GM21447 (cell line): ENCODE measurements around the gene LCK.
"Not testable (repeated sequence)": the region's sequence is repeated elsewhere in the genome, so short reads cannot be mapped to it uniquely, and the experiment has no call there.

Experiments used
- ATAC-seq: cut with Tn5 transposase; IDR thresholded peaks from one replicate; pipeline ENCODE4 v1.9.1; 2021; ENCODE audit not compliant: unreplicated experiment

The LCK gene

GRCh38 chr1:32239790-32240139 is 11.3 kb upstream of the LCK start:
- no peak for ATAC-seq

GRCh38 chr1:32240140-32240951 is 10.7 kb upstream of the LCK start:
- ATAC-seq: no peak

DNA sequence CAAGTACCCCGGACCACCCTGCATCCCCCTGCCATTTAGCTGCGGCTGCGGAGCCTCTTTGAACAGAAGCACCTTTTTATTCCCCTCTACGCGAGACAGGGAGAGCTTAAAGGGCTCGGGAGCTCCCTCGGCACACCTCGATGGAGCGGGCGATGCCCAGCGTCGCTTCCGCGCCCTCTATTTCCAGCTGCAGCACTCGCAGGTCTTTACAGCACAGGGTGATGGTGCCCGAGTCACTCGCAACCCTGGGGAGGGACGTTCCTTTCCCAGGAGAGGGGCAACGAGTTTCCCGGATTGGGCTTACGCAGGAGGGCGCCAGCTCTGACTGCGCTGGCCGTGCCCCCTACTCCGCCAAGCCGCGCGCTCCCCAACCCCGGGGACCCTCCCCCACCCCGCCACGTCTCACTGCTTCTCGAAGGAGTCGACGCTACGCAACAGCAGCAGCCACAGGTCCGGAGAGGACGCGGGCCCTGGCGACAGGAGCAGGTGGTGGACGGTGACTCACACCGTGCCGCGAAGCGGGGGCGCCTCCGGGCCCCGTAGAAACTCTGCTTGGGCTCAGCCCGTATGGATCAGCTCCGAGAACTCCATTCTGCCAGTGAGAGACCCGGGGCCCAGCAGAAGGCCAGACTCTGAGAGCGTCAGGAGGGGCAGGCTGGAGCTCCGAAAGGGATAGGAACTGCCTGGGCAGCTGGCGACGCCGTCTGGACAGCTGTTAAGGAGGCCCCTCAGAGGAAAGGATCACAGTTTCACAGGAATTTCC is 9.9 kb upstream of the LCK start:
- no peak for ATAC-seq

DNA sequence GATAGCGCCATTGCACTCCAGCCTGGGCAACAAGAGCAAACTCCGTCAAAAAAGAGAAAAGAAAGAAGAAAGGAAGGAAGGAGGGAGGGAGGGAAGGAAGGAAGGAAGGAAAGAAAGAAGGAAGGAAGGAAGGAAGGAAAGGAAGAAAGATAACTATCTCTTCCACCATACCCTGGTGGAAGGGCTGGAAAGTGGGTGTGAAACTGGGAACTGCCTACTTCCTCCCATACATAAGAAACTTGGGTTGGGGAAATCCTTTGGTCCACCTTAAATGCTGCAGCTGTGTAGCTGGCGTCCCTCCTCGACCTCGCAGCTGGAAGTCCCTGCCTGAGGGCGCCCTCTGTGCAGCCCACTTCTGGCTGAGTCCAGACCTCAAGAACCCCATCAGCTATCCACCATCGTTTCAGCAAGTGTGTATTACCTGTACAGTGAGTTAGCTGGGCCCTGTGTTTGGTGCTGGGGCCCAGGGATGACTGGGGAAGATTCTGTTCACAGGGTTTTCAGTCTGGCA is 8.7 kb upstream of the LCK start:
- no peak for ATAC-seq

DNA sequence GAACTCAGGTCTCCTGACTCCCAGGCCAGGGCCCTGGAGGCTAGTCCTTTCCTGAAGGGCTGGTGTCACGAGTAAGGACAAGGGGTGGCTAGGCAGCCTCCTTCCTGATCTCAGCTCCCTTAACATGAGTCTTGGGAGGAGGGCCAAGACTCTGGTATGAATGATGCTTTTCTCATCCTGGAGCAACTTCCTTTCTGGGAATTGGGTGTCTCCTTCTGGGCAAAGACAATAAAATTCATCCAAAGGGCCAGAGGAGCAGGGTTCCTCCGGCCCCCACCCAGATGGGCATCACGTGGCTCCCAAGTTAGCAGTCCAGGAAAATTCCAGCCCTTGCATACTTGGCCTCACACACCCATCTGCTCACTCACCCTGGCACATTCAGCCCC is 4.2 kb upstream of the LCK start, which contains the start of gene FAM167B:
FAM167B (plus strand) TSS at position 335 of the 386 bp plus-strand sequence. CDS start 200 bp downstream, outside the sequence.
- ATAC-seq: no peak

DNA sequence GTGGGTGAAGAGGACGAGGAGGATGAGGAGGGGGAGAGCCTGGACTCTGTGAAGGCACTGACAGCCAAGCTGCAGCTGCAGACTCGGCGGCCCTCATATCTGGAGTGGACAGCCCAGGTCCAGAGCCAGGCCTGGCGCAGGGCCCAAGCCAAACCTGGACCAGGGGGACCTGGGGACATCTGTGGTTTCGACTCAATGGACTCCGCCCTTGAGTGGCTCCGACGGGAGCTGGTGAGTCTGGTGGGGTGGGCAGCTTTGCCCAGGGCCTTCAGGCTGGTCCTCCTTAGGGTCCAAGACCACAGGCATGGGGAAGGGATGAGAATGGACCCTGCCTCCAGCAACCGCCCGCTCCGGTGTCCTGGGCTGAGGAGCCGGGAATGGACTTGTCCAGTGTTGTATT is 3.6 kb upstream of the LCK start:
- no peak for ATAC-seq

GRCh38 chr1:32247983-32248889 is 2.8 kb upstream of the LCK start:
- ATAC-seq: no peak

DNA sequence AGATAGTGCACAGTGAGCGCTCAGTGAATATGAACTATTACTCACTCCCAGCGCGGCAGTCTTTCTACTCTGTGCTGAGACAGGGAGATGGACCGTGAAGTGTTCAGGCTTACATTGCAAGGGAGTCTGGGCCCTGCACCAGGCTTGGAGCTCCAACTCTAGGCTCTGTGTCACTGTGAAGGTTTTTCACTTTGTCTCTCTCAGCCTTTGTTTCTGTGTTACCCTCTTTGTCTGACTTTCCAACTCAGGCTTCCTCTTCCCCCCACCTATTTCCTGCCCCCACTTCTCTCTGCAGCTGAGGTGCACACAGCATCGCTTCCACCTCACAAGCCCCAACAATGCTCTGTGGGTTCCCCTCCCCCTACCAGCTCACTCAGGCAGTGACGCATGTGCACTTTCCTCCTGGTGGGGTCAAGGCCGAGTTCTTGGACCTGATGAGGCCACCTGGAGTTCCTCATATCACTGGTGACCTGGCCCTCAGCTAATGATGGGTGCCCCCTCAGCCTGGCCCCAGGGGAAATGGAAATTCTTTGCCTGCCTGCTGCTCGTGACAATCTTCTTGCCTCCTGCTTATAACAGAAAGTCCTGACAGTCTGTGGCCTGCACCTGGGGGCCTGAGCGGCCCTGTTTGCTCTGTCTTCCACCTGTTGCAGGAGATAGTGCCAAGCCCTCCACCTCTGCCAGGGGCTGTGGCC is 1.1 kb upstream of the LCK start:
- ATAC-seq: peak; percentile 60

GRCh38 chr1:32255072-32256071 is 4.3 kb downstream of the LCK start:
- no peak for ATAC-seq

DNA sequence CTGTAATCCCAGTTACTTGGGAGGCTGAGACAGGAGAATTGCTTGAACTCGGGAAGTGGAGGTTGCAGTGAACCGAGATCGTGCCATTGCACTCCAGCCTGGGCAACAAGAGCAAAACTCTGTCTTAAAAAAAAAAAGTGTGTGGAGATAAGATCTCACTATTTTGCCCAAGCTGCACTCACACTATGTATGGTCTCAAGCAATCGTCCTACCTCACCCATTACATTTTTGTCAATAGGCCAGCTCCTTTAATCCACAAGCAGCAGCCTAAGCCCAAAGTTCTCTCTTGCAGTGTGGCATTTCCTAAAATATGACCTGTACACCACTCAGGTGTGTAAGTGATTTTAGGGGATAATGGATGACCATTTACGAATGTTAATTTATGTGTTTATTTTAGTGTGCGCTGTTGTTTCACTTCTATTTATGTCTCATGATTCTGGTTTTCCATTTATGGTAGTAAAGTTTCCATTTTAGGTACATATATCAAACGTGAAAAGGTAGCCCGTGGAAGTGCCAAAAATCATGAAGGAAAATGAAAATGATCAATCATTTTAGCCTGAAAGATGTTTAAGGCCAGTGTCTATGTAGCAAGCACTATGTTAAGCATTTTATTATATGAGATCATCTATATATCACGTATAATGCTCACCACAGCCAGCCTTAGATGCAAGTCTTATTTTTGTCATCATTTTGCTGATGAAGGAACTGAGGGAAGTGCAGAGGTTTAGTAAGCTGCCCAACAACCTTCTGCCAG is 5.6 kb downstream of the LCK start:
- no peak for ATAC-seq

- no peak for ATAC-seq
These were observed 6.1 kb downstream of the LCK start for GRCh38 chr1:32257227-32257508.

- ATAC-seq: not testable (repeated sequence)
These were observed 12.2 kb downstream of the LCK start for GRCh38 chr1:32263236-32263593.

DNA sequence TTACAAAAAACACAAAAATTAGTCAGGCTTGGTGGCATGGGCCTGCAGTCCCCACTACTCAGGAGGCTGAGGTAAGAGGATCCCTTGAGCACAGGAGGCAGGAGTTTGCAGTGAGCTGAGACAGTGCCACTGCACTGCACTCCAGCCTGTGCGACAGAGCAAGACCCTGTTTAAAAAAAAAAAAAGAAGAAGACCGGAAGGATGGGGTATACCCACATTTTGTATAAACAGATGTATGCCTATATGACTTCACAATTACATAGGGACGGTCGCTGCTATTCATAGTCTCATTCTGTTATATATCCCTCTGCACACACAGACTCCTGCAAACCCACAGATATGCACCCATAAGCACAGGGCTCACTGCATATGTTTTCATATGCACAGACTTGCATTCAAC is 12.7 kb downstream of the LCK start:
- ATAC-seq: no peak

DNA sequence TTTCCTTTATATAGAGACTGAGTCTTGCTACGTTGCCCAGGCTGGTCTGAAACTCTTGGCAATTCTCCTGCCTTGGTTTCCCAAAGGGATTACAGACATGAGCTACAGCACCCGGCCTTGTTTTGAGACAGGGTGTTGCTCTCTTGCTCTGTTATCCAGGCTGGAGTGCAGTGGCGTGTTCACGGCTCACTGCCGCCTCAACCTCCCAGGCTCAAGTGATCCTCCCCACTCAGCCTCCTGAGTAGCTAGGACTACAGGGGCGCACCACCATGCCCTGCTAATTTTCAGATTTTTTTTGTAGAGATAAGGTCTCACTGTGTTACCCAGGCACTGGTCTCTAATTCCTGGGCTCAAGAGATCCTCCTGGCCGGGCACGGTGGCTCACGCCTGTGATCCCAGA is 14.8 kb downstream of the LCK start:
- ATAC-seq: no peak

DNA sequence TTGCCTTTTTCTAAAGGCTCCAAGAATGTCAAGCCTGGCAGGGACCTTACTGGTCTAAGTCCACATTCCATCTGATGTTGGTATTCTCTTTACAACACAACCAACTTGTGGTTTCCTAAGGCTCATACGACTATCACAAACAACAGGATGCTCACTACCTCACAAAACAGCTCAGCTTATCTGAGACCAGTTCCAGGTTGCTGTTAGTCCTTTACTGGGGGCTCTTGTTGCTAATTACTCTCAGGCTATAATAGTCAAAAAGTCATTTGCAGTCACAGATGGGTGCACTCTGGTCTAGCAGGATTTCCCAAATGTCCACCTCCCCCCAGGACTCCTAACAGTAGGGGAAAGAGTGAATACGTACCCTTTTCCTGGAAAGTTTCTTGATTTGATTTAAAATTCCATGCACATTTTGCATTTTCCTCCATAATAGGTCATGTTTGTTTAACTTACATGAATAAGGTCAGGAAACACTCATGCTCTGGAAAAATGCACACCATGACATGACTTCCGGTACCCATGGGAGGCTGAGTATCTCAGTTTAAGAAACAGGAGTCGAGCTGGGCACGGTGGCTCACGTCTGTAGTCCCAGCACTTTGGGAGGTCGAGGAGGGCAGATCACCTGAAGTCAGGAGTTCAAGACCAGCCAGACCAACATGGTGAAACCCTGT is 16.0 kb downstream of the LCK start:
- ATAC-seq: no peak

DNA sequence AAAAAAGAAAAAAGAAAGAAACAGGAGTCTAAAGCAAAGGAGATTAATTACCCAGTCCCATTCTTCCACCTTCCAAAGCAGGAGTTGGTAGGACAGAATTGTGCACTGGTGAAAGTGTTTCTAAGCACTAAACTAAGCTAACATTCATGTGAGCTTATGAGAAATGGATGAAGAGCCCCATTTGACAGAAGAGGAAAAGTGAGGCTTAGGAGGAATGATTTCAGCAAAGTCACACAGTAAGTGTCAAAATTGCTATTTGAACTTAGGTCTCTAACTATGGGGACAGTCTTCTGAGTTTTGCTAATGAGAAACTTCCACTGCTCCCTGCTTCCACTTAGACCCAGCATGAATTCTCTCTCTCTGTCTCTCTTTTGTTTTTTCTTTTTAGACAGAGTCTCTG is 18.7 kb downstream of the LCK start:
- no peak for ATAC-seq

GRCh38 chr1:32272557-32273390 is 21.7 kb downstream of the LCK start:
- ATAC-seq: no peak
